Activated CD4-positive, alpha-beta T cell treated with anti-CD3 and anti-CD28 coated beads, Interleukin-2, amount 50 U/mL, for 16 hours (primary cell): Measurements from ENCODE around the gene OPA3.

ENCODE experiments used
- DNase-seq: peaks from one replicate; pipeline ENCODE4 v3.0.0-alpha.2; 2020

OPA3 gene

GRCh38 chr19:45597425-45598111 is 13.0 kb upstream of the OPA3 start:
- DNase-seq = no peak

- DNase-seq = no peak
These were observed 11.2 kb upstream of the OPA3 start for GRCh38 chr19:45595814-45596213.

DNA sequence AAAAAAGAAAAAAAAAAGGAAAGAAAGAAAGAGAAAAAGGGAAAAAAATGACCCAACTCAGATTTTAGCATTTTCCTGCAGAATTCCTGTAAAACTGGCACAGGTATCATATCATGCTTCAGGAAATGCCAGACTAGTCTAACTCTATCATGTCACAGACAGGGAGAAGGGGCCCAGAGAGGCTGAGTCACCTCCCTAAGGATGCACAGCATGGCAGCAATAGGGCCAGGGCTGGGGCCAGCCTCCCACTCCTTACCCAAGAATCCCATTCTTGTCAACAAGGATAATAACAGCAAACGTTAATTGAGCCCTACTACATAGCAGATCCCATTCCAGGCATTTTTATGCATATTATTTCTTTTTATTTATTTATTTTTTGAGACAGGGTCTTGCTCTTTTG is 8.9 kb upstream of the OPA3 start:
- no peak for DNase-seq

GRCh38 chr19:45592366-45592765 is 7.8 kb upstream of the OPA3 start:
- no peak for DNase-seq

GRCh38 chr19:45591638-45592005 is 7.0 kb upstream of the OPA3 start:
- no peak for DNase-seq

GRCh38 chr19:45591004-45591637 is 6.5 kb upstream of the OPA3 start:
- DNase-seq = peak; percentile 43

DNA sequence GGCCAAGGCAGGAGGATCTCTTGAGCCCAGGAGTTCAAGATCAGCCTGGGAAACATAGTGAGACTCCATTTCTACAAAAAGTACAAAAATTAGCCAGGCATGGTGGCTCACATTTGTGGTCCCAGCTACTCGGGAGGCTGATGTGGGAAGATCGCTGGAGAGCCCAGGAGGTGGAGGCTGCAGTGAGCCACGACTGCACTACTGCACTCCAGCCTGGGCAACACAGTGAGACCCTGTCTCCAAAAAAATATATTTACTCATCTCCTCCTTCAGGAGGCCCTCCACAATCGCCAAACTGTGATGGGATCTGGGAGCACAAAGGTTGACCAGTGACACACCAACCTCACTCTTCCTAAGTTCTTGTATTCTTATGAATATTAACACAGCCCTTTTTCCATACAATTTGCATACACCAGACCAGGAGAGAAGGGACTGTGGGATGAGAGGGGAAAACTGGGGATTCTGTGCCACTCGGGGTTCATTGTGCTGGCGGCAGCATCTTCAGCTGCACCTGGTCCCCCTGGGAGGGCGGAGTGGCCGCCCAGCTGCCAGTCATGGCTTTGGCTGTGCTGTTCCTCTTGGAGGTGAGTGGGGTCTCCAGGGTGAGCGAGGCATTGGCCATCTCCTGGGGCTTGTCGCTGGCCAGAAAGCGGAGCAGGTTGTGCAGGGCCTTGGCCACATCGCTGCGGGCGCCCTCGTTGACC is 5.8 kb upstream of the OPA3 start:
- DNase-seq = no peak

- no peak for DNase-seq
These were observed 5.2 kb upstream of the OPA3 start for GRCh38 chr19:45589768-45590167.

- DNase-seq = no peak
These were observed 3.3 kb upstream of the OPA3 start for GRCh38 chr19:45587873-45588272.

DNA sequence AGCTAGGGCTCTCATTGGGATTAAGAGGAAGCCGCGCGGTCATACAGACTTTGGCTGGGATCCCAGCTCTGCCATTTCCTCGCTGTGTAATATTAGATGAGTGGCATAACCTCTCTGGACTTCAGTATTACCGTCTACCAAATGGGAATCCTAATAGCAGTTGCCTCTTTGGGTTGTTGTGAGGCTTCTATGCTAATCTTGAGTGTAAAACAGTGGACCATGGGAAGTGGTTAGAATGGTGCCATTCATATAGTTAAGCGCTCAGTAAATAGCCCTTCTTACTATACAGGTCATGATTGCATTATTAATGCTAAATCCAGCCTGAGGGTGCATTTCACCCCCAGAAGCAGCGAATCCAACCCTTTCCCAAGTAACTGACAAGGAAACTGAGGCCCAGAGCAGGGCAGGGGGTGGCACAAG is 566 bp upstream of the OPA3 start:
- no peak for DNase-seq

- no peak for DNase-seq
These were observed 3.0 kb downstream of the OPA3 start for GRCh38 chr19:45581576-45581975.

DNA sequence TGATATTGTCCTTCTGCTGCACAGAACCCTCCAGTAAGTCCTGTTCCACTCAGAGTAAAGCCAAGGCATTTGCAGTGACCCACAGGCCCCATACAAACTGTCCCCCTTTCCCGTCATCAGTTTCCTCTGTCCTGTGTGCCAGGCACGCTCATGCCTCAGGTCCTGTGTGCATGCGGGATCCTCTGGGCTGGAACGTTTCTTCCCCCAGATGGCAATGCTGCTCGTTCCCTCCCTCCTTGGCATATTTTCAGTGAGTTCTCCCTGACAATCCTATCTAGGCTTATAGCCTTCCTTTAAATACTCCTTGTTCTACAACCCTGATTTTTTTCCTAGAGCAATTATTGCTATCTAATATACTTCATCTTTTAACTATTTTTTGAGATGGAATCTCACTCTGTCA is 5.7 kb downstream of the OPA3 start:
- no peak for DNase-seq

GRCh38 chr19:45577111-45577905 is 7.3 kb downstream of the OPA3 start:
- no peak for DNase-seq

DNA sequence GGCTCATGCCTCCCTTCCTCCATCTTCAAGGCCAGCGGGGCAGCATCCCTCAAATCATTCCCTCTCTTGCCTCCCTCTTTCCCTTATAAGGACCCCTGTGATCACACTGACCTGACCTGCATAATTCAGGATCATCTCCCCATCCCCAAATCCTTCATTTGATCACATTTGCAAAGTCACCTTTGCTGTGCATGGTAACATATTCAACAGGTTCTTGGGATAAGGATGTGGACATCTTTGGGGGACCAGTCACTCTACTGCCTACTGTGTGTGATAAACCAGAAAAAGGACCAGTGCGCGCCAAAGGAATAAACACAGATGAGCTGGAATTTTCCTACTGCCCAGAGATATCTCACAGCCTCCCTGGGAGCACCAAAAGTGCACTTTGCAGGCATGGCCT is 7.9 kb downstream of the OPA3 start:
- DNase-seq = no peak

DNA sequence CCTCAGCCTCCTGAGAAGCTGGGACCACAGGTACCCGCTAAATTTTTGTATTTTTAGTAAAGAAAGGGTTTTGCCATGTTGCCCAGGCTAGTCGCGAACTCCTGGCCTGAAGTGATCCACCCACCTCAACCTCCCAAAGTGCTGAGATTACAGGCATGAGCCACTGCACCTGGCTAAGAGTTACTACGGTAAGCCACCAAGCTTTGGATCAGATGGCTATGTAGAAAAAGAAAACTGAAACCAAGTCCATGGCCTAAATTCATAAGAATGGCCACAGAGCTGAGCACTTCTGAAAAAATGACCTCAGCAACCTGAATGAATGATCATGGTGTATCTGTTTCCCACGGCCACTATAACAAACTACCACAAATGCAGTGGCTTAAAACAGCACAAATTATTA is 9.4 kb downstream of the OPA3 start:
- DNase-seq = no peak

DNA sequence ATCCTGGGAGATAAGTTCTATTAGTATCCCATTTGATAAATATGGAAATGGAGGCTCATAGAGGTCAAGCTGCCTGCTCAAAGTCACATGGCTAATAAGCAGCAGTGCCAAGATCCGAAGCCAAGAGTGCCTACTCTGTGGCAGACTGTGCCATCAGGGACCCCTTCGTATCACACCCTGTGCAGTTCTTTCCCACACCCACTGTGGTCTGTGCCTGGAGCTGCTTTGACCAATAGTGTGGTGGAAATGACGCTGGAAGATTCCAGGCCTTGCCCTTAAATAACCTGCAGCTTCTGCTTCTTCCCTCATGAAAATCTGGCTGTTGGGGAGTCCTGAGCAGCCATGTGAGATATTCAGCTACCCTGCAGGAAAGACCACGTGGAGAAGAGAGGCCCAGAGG is 10.1 kb downstream of the OPA3 start:
- DNase-seq = no peak

DNA sequence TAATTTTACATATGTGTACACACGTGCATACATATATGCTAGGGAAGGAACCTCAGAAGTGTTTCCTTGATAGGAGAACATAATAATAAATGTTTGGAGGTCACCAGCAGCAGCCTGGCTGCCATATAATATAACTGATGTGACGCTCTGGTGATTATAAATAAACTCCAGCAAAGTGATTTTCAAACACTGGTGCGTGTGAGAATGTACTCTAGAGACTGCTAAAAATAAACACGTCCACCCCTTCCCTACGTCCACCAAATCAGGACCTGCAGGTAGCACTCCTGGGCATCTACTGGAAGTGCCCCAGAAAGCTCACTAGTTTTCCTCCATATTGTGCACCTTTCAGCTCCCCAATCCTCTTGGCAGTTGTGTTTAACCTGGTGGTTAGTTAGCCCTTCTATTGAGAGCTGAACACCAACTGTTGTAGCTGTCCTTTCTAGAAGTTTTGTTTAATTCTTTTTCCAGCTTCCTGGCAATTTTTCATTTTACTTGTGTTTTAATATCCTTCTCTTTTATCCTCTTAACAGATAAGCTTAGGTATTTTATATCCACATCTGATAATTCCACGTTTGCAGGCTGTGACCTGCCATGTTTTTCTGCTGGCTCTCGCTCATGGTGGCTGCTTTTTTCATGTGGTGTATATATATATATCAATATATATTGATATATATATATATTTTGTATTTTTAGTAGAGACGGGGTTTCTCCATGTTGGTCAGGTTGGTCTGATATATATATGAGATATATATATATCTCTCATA is 13.0 kb downstream of the OPA3 start:
- DNase-seq = no peak

DNA sequence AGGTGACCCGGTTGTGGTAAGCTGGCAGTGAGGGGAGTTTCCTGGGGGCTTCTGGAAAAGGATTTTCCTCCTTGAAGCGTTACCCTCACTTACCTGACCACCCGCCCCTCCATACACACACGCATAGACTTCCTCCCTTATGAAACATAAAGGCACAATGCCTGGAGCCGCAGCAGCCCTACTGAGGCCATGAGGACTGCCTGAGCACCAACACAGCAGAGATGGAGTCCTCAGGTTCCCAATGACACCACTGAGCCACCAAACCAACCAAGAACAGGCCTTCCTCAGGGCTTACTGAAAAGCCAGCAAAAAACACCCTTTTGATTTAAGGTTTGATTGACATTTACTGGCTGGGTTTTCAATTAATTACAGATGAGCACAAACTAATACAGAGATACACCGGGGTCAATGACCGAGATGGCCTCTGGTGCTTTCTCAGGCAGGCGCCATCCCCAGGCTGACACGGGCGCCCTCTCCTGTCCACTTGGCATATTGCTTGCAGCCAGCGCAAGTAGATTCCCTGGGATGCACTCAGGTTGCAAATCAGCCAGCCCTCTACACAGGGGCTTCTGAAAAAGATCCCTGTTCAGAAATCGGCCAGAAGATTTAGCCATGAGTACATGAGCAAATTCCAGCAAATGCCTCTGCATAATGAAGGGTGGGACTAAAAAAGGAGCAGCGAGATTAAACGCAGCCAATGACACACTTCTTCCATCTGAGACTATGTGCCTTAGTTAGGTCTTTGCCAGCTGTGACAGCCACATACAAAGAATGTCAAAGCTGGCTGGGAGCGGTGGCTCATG is 14.8 kb downstream of the OPA3 start:
- peak; percentile 61 for DNase-seq

GRCh38 chr19:45568732-45569131 is 15.9 kb downstream of the OPA3 start:
- no peak for DNase-seq

DNA sequence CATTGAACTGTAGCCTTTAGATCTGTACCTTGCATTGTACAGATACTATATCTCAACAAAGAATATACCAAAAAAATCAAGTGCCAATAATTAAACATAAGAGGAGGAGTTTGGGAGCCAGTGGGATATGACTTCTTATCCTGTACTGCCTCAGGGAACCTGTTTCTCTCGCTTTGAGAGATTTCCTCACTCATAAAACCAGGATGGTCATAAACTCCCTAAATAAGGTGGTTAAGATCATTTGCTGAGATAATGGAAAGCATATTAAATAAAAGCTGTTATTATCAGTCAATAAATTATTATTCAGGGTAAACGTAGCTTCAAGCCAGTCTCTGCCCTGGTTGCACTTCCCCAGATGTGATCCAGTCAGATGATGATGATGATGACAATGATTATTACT is 17.0 kb downstream of the OPA3 start:
- DNase-seq = no peak

DNA sequence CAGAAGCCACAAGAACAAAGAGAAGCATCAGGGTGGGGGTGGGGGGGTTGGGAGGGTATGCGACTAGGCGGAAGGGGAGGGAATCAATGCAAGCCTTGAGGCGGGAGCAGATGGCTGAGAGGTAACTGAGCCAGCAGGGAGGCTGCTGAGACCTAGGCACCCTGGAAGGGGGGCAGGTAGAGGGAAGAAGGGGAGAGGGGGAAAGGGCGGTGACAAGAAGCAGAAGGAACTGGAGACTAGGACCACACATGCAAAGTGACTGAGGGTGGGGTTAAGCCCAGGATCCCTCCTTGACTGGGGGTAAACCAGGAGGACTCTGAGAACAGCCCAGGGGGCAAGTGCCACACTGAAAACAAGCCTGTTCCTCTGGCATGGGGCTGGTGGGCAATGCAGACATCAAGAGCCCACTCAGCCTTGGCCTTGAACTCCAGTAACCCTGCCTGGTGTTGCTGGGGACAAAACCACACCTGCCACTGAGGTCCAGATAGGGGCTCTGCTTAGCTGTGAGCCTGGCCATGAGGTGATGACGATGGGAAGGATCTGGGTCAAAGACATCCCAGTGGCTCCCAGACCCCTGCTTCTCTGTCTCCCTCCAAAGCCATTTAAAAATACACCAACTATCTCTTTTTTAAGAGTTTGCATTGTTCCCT is 20.3 kb downstream of the OPA3 start:
- DNase-seq = no peak
